C4-2B (cell line): ENCODE results near the gene TLR7.

Source experiments
- ZFX ChIP-seq: fragments of 450-650 bp; IDR thresholded peaks from 2 replicates; pipeline ENCODE4 v1.6.1; 2017
- TF ChIP-seq, protein P1 (sequence below): fragments of 450-650 bp; conservative IDR thresholded peaks from 2 replicates; pipeline ENCODE4 v1.5.1; 2017; ENCODE audit warnings: mild to moderate bottlenecking

GRCh38 chrX:12817528-12817927 lies 49.3 kb upstream of the TLR7 start:
- TF ChIP-seq, protein P1, sequence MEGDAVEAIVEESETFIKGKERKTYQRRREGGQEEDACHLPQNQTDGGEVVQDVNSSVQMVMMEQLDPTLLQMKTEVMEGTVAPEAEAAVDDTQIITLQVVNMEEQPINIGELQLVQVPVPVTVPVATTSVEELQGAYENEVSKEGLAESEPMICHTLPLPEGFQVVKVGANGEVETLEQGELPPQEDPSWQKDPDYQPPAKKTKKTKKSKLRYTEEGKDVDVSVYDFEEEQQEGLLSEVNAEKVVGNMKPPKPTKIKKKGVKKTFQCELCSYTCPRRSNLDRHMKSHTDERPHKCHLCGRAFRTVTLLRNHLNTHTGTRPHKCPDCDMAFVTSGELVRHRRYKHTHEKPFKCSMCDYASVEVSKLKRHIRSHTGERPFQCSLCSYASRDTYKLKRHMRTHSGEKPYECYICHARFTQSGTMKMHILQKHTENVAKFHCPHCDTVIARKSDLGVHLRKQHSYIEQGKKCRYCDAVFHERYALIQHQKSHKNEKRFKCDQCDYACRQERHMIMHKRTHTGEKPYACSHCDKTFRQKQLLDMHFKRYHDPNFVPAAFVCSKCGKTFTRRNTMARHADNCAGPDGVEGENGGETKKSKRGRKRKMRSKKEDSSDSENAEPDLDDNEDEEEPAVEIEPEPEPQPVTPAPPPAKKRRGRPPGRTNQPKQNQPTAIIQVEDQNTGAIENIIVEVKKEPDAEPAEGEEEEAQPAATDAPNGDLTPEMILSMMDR: no peak
- TF ChIP-seq ZFX: no peak
